Measurements from ENCODE around the gene MIA2. TPM values are rescaled to one million over a fixed set of nuclear protein-coding genes. Genes with fewer than 3 reads are reported as not detected.

MIA2 gene
- total and polyA plus RNA-seq, 2 donors from 2014 or later, result 63.2 to 65.6 TPM

DNA sequence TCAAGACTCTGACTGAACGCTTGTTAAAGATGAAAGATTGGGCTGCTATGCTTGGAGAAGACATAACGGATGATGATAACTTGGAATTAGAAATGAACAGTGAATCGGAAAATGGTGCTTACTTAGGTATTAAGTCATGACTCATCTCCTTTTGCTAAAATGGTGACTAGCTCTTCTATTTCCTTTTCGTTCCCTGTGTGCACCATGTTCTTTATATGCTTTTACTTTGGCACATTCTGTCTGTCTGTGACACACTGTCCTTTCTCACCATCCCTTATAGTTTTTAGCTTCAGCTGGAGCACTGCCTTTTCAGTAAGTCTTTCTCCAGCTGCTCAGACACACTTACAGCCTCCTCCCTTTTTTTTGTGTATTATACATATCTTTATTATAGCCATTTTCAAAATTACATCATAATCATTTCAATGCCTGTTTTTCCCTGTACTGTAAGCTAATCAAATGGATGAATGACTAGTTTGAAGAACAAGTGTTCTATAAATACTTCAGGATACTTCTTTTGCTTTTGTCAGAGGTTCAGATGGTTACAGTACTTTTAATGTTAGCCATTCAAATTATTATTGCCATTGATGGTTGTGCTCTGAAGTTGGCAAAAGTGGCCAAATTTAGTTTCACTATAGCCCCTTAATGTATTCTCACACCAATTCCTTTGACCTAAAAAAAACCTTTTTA is 68.6 kb downstream of the MIA2 start:
- H3K9ac ChIP-seq (ENCODE audit: low read length in 3 of 3), result no peak overlapping the region
- no peaks in the 10 kb centered on the region for H3K27me3 ChIP-seq (ENCODE audit: control insufficient read depth, insufficient read depth, low read length)
- DNase-seq (no peak), FAIRE-seq (no peak)
- H3K36me3 ChIP-seq (ENCODE audit: control insufficient read depth in 2 of 3, insufficient read depth in 3 of 3, low read length in 3 of 3), result peaks cover 0 to 8% (median 5%) of the 10 kb centered on the region in 3 donors
- no peak overlapping the region for H3K27ac ChIP-seq (ENCODE audit: low read depth in 2 of 2, low read length in 2 of 2)
- TF ChIP-seq, protein P1, sequence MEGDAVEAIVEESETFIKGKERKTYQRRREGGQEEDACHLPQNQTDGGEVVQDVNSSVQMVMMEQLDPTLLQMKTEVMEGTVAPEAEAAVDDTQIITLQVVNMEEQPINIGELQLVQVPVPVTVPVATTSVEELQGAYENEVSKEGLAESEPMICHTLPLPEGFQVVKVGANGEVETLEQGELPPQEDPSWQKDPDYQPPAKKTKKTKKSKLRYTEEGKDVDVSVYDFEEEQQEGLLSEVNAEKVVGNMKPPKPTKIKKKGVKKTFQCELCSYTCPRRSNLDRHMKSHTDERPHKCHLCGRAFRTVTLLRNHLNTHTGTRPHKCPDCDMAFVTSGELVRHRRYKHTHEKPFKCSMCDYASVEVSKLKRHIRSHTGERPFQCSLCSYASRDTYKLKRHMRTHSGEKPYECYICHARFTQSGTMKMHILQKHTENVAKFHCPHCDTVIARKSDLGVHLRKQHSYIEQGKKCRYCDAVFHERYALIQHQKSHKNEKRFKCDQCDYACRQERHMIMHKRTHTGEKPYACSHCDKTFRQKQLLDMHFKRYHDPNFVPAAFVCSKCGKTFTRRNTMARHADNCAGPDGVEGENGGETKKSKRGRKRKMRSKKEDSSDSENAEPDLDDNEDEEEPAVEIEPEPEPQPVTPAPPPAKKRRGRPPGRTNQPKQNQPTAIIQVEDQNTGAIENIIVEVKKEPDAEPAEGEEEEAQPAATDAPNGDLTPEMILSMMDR (IDR thresholded peaks at IDR 0.05; ENCODE audit: borderline replicate concordance, extremely low read depth, insufficient read depth), result no peak
- no peaks in the 10 kb centered on the region for H3K4me1 ChIP-seq (ENCODE audit: control insufficient read depth in 2 of 3, insufficient read depth in 2 of 3, low read depth in 1 of 3, low read length in 3 of 3)
- no peaks in the 10 kb centered on the region for H3K9me3 ChIP-seq (ENCODE audit: control insufficient read depth in 2 of 3, insufficient read depth in 1 of 3, low read length in 3 of 3)
- H3K4me3 ChIP-seq (ENCODE audit: low read length in 3 of 3), result no peak overlapping the region
- intact Hi-C loops (cut with DNase I), result no loop called here

DNA sequence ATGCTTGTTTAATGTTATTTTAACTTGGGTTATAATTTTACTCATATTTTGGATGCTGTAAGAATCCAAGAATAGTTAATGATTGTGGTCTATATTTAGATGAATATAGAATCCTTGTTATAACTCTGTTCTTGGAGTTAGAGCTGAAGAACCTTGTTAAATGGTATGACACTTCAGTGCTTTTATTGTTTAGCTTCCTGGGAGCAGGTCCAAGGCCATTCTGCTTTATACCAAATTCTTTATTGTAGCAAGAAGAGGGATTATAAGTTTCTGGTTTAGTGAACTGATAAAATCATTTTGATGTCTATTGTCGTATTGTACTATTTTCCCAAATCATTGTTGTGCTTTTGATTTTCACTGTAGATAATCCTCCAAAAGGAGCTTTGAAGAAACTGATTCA is 69.4 kb downstream of the MIA2 start:
- intact Hi-C loops (cut with DNase I), result no loop called here
- Histone ChIP-seq H3K36me3 (ENCODE audit: control insufficient read depth in 2 of 3, insufficient read depth in 3 of 3, low read length in 3 of 3) (peaks cover 0 to 4% (median 4%) of the 10 kb centered on the region in 3 donors), H3K27ac (ENCODE audit: low read depth in 2 of 2, low read length in 2 of 2) (no peak overlapping the region), H3K9ac (ENCODE audit: low read length in 3 of 3) (no peak overlapping the region), H3K27me3 (ENCODE audit: control insufficient read depth, insufficient read depth, low read length) (no peaks in the 10 kb centered on the region), H3K9me3 (ENCODE audit: control insufficient read depth in 2 of 3, insufficient read depth in 1 of 3, low read length in 3 of 3) (no peaks in the 10 kb centered on the region), H3K4me1 (ENCODE audit: control insufficient read depth in 2 of 3, insufficient read depth in 2 of 3, low read depth in 1 of 3, low read length in 3 of 3) (no peaks in the 10 kb centered on the region), H3K4me3 (ENCODE audit: low read length in 3 of 3) (no peak overlapping the region)
- no peak for DNase-seq
- no peak for FAIRE-seq
- TF ChIP-seq, protein P1 (IDR thresholded peaks at IDR 0.05; ENCODE audit: borderline replicate concordance, extremely low read depth, insufficient read depth), result no peak

DNA sequence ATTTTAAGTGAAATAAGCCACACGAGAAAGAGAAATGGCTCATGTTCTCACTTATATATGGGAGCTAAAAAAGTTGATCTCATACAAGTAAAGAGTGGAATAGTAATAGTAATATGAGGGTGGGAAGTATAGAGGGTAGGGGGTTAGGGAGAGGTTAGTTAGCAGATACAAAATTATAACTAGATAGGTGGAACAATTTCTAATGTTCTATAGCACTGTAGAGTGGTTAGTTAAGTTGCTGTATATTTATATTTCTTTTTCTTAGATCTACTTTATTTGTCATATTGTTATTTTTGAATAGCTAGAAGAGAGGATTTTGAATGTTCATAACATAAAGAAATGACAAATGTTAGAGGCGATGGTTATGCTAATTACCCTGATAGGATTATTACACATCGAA is 74.1 kb downstream of the MIA2 start:
- DNase-seq, result no peak
- FAIRE-seq, result no peak

More for the DNA sequence above, 74.1 kb downstream of the MIA2 start:
- intact Hi-C loops (cut with DNase I), result no loop called here
- Histone ChIP-seq H3K36me3 (ENCODE audit: control insufficient read depth in 2 of 3, insufficient read depth in 3 of 3, low read length in 3 of 3) (peaks cover 0 to 8% (median 5%) of the 10 kb centered on the region in 3 donors), H3K4me3 (ENCODE audit: low read length in 3 of 3) (no peak overlapping the region), H3K9ac (ENCODE audit: low read length in 3 of 3) (no peak overlapping the region), H3K4me1 (ENCODE audit: control insufficient read depth in 2 of 3, insufficient read depth in 2 of 3, low read depth in 1 of 3, low read length in 3 of 3) (no peaks in the 10 kb centered on the region), H3K9me3 (ENCODE audit: control insufficient read depth in 2 of 3, insufficient read depth in 1 of 3, low read length in 3 of 3) (no peaks in the 10 kb centered on the region), H3K27me3 (ENCODE audit: control insufficient read depth, insufficient read depth, low read length) (no peaks in the 10 kb centered on the region), H3K27ac (ENCODE audit: low read depth in 2 of 2, low read length in 2 of 2) (no peak overlapping the region)
- TF ChIP-seq, protein P1 (IDR thresholded peaks at IDR 0.05; ENCODE audit: borderline replicate concordance, extremely low read depth, insufficient read depth), result no peak

All from kidney (tissue), 14 donors.